Mucosa of rectum (tissue), 2 donors: ENCODE data around the gene APOL4.
"Not testable (repeated sequence)": the region's sequence is repeated elsewhere in the genome, so short reads cannot be mapped to it uniquely, and the experiment has no call there.

Experiments used
- H3K27ac ChIP-seq, 2 donors: one replicate each; pipeline ENCODE4 v1.7.0; 2013; ENCODE audit warnings: inconsistent platforms in 2 of 2, low read depth in 2 of 2, low read length in 2 of 2
- H3K27me3 ChIP-seq, 2 donors: one replicate each; pipeline ENCODE4 v1.7.0; 2013; ENCODE audit warnings: low read length in 2 of 2; ENCODE audit not compliant: control insufficient read depth in 2 of 2, insufficient read depth in 2 of 2
- H3K36me3 ChIP-seq, 2 donors: one replicate each; pipeline ENCODE4 v1.7.0; 2013; ENCODE audit warnings: low read length in 2 of 2; ENCODE audit not compliant: control insufficient read depth in 2 of 2, insufficient read depth in 2 of 2
- H3K4me1 ChIP-seq, 2 donors: one replicate each; pipeline ENCODE4 v1.7.0; 2013; ENCODE audit warnings: low read length in 2 of 2, mild to moderate bottlenecking in 1 of 2; ENCODE audit not compliant: control insufficient read depth in 2 of 2, insufficient read depth in 2 of 2
- H3K4me3 ChIP-seq, 2 donors: one replicate each; pipeline ENCODE4 v1.7.0; 2013; ENCODE audit warnings: low read length in 2 of 2
- H3K9ac ChIP-seq, 2 donors: one replicate each; pipeline ENCODE4 v1.7.0; 2013; ENCODE audit warnings: low read length in 2 of 2, low read depth in 1 of 2, mild to moderate bottlenecking in 1 of 2
- H3K9me3 ChIP-seq, 2 donors: one replicate each; pipeline ENCODE4 v1.7.0; 2013; ENCODE audit warnings: low read length in 2 of 2; ENCODE audit not compliant: control insufficient read depth in 2 of 2
- donor health status: healthy.
- donor health status: Normal muscosa, but diverticular disease.

APOL4 gene

DNA sequence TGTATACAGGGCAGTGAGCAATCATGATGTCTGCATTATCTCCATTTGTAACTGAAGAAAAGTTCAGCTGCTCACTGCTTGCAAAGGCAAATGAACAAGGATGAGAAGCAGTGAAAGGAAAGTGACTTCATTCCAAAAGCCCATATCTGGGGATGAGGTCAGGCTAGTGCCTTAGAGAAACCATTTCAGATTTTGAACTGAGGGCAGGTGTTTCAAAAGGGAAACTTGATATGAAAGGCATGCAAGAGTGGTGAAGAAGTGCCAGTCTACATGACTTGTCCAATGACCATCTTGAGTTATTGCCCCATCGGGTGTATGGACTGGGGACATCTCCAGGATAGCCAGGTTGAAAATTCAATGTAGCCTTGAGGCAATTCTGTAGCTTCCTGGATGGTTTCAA is 7.3 kb upstream of the APOL4 start:
- Histone ChIP-seq H3K27ac (no peak overlapping the region), H3K9ac (no peak overlapping the region), H3K36me3 (no peaks in the 10 kb centered on the region), H3K9me3 (no peaks in the 10 kb centered on the region), H3K4me3 (no peak overlapping the region), H3K4me1 (peaks cover 2 to 3% of the 10 kb centered on the region in 2 donors), H3K27me3 (peaks cover 0 to 5% of the 10 kb centered on the region in 2 donors)

DNA sequence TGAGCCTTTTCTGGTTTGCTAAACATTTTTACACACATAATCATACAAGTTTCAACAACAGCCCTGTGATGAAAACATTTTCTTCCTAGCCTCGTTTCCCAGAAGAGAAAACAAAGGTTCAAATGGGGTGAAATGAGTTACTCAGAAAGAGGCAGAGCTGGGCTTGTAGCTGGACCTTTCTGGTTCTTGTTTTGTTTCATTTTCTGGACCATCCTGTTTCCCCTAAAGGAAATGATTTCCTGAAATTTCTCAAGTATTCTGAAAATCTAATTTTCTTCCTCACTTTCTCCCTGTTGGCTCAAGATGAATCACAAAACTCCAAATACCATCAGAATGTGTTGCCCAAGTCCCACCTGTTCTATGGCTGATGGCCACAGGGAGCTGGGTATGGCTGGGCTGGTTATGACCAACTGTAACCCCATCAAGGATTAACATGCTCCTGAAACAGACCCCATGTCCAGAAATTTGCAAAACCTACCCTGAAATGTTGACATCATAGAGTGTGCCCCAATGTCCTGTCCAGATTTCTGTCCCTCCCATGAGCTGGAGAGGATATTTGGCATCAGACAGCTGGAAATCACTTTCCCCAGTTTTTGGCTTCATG is 6.7 kb upstream of the APOL4 start:
- Histone ChIP-seq H3K27me3 (peaks cover 0 to 3% of the 10 kb centered on the region in 2 donors), H3K9ac (no peak overlapping the region), H3K9me3 (no peaks in the 10 kb centered on the region), H3K27ac (no peak overlapping the region), H3K4me3 (no peak overlapping the region), H3K4me1 (peaks cover 2% of the 10 kb centered on the region in 2 donors), H3K36me3 (no peaks in the 10 kb centered on the region)

DNA sequence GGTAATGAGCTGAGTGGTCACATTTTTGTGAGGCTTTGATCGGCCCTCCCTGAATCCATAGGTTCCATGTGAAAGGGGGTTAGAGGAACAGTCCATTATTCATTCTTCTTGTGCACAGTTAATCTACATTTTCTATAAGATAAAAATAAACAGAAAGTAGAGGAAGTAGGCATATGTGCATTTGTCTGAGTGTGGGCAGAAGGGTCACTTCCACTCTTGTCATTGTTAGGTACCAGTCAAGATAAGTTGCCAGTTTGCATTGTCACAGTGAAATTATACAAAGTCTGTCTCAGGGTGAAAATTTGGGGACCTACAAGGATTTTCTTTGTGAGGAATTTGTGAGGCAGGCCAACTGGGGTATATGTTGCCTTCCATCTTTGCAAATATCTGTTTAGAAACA is 4.6 kb upstream of the APOL4 start:
- Histone ChIP-seq H3K4me1 (peaks cover 3 to 6% of the 10 kb centered on the region in 2 donors), H3K9ac (no peak overlapping the region), H3K36me3 (no peaks in the 10 kb centered on the region), H3K27me3 (no peaks in the 10 kb centered on the region), H3K27ac (no peak overlapping the region), H3K9me3 (no peaks in the 10 kb centered on the region), H3K4me3 (no peak overlapping the region)

DNA sequence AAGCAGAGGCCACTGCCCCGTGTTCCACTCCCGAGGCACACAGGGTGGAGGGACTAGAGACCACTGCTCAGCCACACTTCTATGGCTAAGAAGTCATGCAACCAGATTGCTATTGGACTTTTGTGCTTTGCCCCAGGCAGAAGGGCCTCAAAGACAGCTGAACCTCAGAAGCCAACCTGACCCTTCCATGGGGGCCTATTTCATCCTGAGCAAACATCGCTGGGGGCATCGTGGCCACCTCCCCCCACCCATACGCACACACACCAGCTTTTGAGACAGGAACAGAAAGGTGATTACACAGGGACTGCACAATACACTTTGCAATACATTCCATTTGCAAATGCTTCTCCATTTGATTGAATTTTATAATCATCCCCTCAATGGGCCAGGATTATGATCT is 4.0 kb upstream of the APOL4 start:
- H3K27me3 ChIP-seq, H3K36me3 ChIP-seq, H3K27ac ChIP-seq, H3K9ac ChIP-seq, H3K9me3 ChIP-seq, H3K4me1 ChIP-seq, H3K4me3 ChIP-seq: not testable (repeated sequence)

DNA sequence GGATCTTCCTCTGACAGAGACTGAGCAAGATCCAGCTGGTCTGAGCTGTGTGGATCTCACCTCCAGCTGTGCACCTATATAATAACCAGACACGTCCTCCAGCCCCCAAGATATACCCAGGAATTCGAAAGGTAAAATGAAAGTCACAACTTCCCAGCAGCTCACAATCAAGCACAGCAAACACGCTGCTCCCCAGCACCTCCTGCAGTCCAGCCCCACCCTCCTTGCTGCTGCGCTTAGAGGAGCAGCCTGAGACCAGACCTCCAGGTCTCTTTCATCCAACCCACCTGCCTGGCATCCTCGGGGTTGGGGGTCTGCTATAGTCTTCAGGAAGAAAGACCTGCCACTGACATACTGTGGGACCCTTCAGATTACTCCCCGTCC is 3.0 kb upstream of the APOL4 start:
- Histone ChIP-seq H3K4me3 (peak overlapping the region in 1 of 2 donors; percentile 67), H3K4me1 (peaks cover 3 to 4% of the 10 kb centered on the region in 2 donors), H3K36me3 (no peaks in the 10 kb centered on the region), H3K27ac (peak overlapping the region in 1 of 2 donors; percentile 23), H3K9me3 (no peaks in the 10 kb centered on the region), H3K27me3 (no peaks in the 10 kb centered on the region), H3K9ac (peak overlapping the region in 1 of 2 donors; percentile 52)

DNA sequence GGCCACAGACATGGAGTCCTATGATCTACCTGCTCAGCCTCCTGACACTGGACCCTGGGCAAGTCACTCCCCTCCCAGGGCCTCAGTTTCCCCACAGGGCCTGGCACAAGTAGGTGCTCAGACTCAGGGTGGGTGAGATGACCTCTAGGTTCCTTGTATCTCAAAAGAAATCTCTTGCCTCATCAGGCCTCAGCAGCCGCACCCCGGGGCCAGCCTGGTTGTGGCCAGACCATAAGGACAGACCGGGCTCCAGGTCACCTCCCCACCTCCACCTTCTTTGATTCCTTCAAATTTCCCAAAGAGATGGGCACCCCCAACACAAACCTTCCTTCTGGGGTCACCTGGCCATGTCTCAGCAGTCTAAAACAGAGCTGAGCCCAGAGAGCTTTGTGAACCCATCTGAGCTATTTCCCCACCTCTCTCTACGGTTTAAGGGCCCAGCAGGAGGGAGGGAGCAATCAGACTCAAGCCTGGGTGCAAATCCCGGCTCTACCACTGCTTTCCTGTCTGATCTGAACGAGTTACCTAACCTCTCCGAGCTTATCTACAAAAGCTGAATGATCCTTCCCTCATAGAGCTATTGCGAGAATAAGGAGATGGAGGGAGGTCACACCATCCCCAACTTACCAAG is 2.5 kb upstream of the APOL4 start:
- no peaks in the 10 kb centered on the region for H3K9me3 ChIP-seq
- peak overlapping the region in 1 of 2 donors; percentile 67 for H3K4me3 ChIP-seq
- peak overlapping the region in 1 of 2 donors; percentile 52 for H3K9ac ChIP-seq
- no peaks in the 10 kb centered on the region for H3K36me3 ChIP-seq
- peak overlapping the region in 1 of 2 donors; percentile 23 for H3K27ac ChIP-seq
- no peaks in the 10 kb centered on the region for H3K27me3 ChIP-seq
- H3K4me1 ChIP-seq, result peaks cover 3 to 4% of the 10 kb centered on the region in 2 donors

DNA sequence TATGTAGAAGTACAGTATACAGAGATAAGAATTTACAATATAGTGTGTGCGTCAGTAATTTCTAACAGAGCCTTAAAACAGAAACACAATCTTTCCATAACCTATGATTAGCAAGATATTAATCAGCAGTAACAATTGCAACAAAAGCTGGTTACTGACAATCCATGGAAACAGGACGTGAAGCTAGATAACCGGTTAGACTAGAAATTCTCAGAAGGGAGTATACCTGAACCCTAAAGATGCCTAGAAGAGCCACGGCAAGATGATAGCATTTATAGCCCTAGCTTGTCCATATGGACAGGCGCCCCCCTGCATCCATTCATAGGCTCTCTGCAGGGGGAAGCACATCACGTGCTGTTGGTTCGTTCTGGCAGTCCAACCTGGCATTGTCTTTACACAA is 1.8 kb upstream of the APOL4 start:
- H3K36me3 ChIP-seq, H3K4me3 ChIP-seq, H3K9me3 ChIP-seq, H3K4me1 ChIP-seq, H3K27ac ChIP-seq, H3K27me3 ChIP-seq, H3K9ac ChIP-seq: not testable (repeated sequence)

DNA sequence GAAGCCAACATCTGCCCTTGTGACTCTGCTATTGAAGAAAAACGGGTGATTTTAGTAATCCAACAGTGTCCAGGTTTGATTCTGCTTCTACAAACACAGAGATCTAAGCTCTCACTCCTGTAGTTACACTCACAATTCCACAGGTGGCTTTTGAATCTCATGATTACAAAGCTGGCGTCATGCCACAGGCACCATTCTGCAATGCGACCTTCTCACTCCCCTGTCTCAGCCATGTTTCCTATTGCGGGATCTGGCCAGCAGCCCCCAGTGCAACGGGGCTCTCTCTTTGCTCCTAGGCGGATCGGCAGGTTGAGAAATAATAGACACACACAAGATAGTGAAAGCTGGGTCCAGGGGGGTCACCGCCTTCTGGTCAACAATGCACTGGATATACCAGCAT is 1.3 kb upstream of the APOL4 start:
- H3K9me3 ChIP-seq, H3K36me3 ChIP-seq, H3K4me3 ChIP-seq, H3K27me3 ChIP-seq, H3K9ac ChIP-seq, H3K4me1 ChIP-seq, H3K27ac ChIP-seq: not testable (repeated sequence)

DNA sequence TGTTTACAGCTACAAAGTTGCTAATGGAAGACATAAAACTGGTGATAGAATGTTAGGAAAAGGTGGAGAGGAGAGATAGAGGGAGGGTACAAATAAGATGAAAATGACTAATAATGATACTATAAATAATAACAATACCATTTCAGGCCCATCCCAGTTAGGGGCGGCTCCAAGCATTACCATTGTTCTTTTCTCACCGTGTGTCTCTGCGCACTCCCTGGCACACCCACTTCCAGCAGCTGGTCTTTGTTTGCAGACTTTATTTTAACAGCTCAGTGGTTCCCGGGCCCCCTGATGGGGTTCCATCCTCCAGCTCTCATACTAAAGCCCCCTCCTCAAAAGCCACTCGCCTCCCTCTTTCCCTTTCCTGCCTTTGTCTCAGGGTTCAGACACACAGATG is 584 bp downstream of the APOL4 start:
- not testable (repeated sequence) for H3K4me1 ChIP-seq, H3K36me3 ChIP-seq, H3K9me3 ChIP-seq, H3K27me3 ChIP-seq
- peak overlapping the region in 1 of 2 donors; percentile 63 for H3K27ac ChIP-seq
- peak overlapping the region in 1 of 2 donors; percentile 37 for H3K9ac ChIP-seq
- peak overlapping the region in 1 of 2 donors; percentile 60 for H3K4me3 ChIP-seq

DNA sequence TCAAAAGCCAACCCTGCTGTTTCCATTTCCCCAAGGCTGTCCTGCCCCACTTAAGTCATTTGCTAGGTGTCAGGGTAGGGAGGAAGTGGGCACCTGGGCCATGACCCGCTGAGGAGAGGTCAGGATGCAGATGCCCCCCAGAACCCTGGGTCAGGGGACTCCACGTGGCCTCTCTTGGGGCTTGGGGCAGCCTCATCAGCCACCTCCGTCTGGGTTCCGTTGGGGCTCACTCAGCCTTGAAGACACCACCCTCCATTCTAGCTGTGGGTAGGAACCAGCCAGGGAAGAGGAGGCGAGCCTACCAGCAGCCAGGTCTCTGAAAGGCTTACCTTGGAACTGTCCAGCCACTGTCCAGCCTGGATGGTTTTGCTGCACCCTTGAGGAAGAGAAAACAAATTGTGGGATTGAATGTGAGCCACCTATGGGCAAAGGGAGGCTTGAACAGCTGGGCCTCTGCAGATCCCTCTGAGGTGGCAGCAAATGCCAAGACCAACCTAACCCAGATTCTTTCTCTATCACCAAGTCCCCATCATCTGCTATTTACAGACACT is 2.5 kb downstream of the APOL4 start:
- no peak overlapping the region for H3K4me3 ChIP-seq
- H3K9me3 ChIP-seq, result no peaks in the 10 kb centered on the region
- peaks cover 3 to 8% of the 10 kb centered on the region in 2 donors for H3K4me1 ChIP-seq
- H3K36me3 ChIP-seq, result no peaks in the 10 kb centered on the region
- no peaks in the 10 kb centered on the region for H3K27me3 ChIP-seq
- H3K9ac ChIP-seq, result no peak overlapping the region
- no peak overlapping the region for H3K27ac ChIP-seq
